Body of pancreas (tissue), 4 donors: Measurements from ENCODE around the gene VTI1A. TPM values are rescaled to one million over a fixed set of nuclear protein-coding genes. Genes with fewer than 3 reads are reported as not detected.

Experiments
- ATAC-seq: fragments of 150-250 bp; one replicate; pipeline ENCODE4 v1.9.1; 2016
- DNase-seq, 4 donors: peaks; one replicate each; pipeline ENCODE4 v3.0.0-alpha.2; 2019
- H3K27ac ChIP-seq, 4 donors: fragments of 200-600 bp; sonication (generic); 1 replicate in 3 of 4; 2 replicates in 1 of 4; pipeline versions ENCODE4 v1.5.1 to v1.6.1; 2016 to 2019; ENCODE audit warnings: mild to moderate bottlenecking in 1 of 4, mixed read lengths in 1 of 4, moderate library complexity in 1 of 4
- H3K27me3 ChIP-seq, 2 donors: fragments of 200-600 bp; sonication (generic); one replicate each; pipeline ENCODE4 v1.6.0; 2016; ENCODE audit warnings: mild to moderate bottlenecking in 1 of 2
- H3K36me3 ChIP-seq, 2 donors: fragments of 200-600 bp; sonication (generic); replicated peaks in 1 of 2; 2 replicates each; pipeline ENCODE4 v1.5.1; 2016; ENCODE audit warnings: low read depth in 2 of 2; ENCODE audit not compliant: insufficient read depth in 1 of 2
- H3K4me1 ChIP-seq: fragments of 200-600 bp; sonication (generic); one replicate; pipeline ENCODE4 v1.6.0; 2016
- H3K4me3 ChIP-seq, 2 donors: fragments of 200-600 bp; sonication (generic); 1 replicate in 1 of 2; 2 replicates in 1 of 2; pipeline ENCODE4 v1.5.1; 2016 to 2019
- H3K9me3 ChIP-seq, 3 donors: fragments of 200-600 bp; sonication (generic); 1 replicate in 2 of 3; 2 replicates in 1 of 3; pipeline ENCODE4 v1.5.1; 2016
- CTCF ChIP-seq, 7 experiments: fragments of 450-650 bp in 4 of 7; fragments of 200-600 bp in 3 of 7; sonication (generic) in 3 of 7; IDR thresholded peaks; one replicate each; pipeline ENCODE4 v1.5.1; 2016 to 2019; ENCODE audit warnings: antibody characterized with exemption in 7 of 7
- POLR2A ChIP-seq, 3 donors: fragments of 450-650 bp; IDR thresholded peaks; one replicate each; pipeline ENCODE4 v1.6.1; 2016; ENCODE audit warnings: antibody characterized with exemption in 3 of 3, mild to moderate bottlenecking in 2 of 3
- WGBS, 2 donors: methylation state at CpG; one replicate each; pipeline ENCODE4 v1.1.5; 2017; 5-methylcytosine and 5-hydroxymethylcytosine counted together
- intact Hi-C: fragments of 100-400 bp; cut with DNase I; formaldehyde crosslinking; loops from one replicate; pipeline ENCODE4 v1.15.1; 2023
- total RNA-seq, 2 donors: library from RNA; depleted of rRNA; stranded (reverse); fragments of >200 nt; gene quantifications; one replicate each; pipeline ENCODE4 v1.1.0, GENCODE V29; 2016

Gene VTI1A
- total RNA-seq, 2 donors from 2014 or later, result 28.3 to 84.4 TPM

DNA sequence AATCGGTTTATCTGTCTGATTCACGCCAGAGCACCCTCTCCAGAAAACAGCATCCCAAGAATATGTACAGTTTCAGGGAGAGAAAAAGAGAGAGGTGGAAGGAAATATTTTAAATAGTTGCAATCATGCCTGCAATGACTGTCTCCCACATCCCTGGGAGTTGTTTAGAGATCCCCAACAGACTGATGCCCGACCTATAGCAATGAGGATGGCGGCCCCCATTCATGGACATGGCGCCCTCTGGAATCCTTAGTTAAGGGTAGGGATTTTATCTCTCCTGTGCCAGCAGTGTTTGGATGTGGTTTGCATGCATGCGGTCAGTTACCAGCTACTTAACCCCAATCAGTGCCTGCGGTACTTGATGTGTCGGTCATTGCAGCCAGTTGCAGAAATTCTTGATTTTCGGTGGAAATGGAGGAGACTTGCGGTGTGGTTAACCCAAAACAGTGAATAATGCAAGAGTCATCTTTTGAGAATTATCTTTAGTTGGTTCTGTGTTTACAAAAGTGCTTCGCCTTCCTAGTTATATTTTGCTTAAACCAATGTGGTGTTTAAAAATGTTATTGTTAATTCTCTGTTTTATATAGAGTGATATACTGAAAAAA is 317.0 kb downstream of the VTI1A start:
- no peak overlapping the region for H3K4me3 ChIP-seq
- H3K27ac ChIP-seq, result no peak overlapping the region
- H3K9me3 ChIP-seq, result no peaks in the 10 kb centered on the region
- WGBS, 2 donors, result 94 to 97% methylated on average over 11 of the region's 11 CpGs
- DNase-seq (no peak), ATAC-seq (no peak)
- intact Hi-C loops, result no loop called here
- H3K36me3 ChIP-seq, result no peaks in the 10 kb centered on the region
- no peaks in the 10 kb centered on the region for H3K4me1 ChIP-seq
- TF ChIP-seq POLR2A (IDR thresholded peaks at IDR 0.05) (no peak), CTCF (IDR thresholded peaks at IDR 0.05) (no peak)
- H3K27me3 ChIP-seq, result no peaks in the 10 kb centered on the region

- no peak for DNase-seq
- Histone ChIP-seq H3K4me3 (no peak overlapping the region), H3K27me3 (no peaks in the 10 kb centered on the region), H3K27ac (no peak overlapping the region), H3K36me3 (no peaks in the 10 kb centered on the region), H3K9me3 (no peaks in the 10 kb centered on the region), H3K4me1 (no peaks in the 10 kb centered on the region)
- no peak for ATAC-seq
- intact Hi-C loops, result no loop called here
- TF ChIP-seq CTCF (IDR thresholded peaks at IDR 0.05), result no peak
- TF ChIP-seq POLR2A (IDR thresholded peaks at IDR 0.05), result no peak
- WGBS, 2 donors, result 88 to 95% methylated on average over 5 of the region's 5 CpGs
Observed at GRCh38 chr10:112765717-112766235, 318.8 kb downstream of the VTI1A start.

- H3K27me3 ChIP-seq, result no peaks in the 10 kb centered on the region
- H3K4me1 ChIP-seq, result no peaks in the 10 kb centered on the region
- H3K36me3 ChIP-seq, result no peaks in the 10 kb centered on the region
- no peak for ATAC-seq
- no peak overlapping the region for H3K4me3 ChIP-seq
- WGBS, 2 donors, result 82 to 83% methylated on average over 2 of the region's 2 CpGs
- H3K27ac ChIP-seq, result no peak overlapping the region
- H3K9me3 ChIP-seq, result no peaks in the 10 kb centered on the region
- no peak for TF ChIP-seq CTCF (IDR thresholded peaks at IDR 0.05)
- TF ChIP-seq POLR2A (IDR thresholded peaks at IDR 0.05), result no peak
- DNase-seq, result no peak
- intact Hi-C loops, result no loop called here
Observed at GRCh38 chr10:112766636-112767035, 319.6 kb downstream of the VTI1A start.

DNA sequence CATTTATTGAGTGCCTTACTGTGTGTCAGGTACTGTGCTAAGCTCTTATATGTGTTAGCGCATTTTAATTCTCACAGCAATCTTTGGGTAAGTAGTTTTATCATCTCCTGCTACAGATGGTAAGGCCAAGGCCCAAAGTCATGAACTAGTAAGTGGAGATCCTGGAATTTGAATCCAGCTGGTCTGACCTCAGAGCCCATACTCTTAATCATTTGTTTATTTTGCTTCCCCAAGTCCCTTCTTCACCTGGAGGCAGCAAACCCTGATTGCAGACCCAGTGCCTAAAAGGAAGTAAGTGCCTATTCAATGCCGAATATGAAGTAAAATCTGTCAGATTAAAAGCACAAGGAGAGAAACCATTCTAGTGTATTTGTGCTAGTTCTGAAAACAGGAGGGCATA is 320.1 kb downstream of the VTI1A start:
- Histone ChIP-seq H3K27ac (no peak overlapping the region), H3K9me3 (no peaks in the 10 kb centered on the region), H3K4me3 (no peak overlapping the region), H3K27me3 (no peaks in the 10 kb centered on the region), H3K36me3 (no peaks in the 10 kb centered on the region), H3K4me1 (no peaks in the 10 kb centered on the region)
- WGBS, 2 donors, result 95 to 98% methylated on average over 2 of the region's 2 CpGs
- intact Hi-C loops, result no loop called here
- DNase-seq (no peak), ATAC-seq (no peak)
- no peak for TF ChIP-seq POLR2A (IDR thresholded peaks at IDR 0.05)
- no peak for TF ChIP-seq CTCF (IDR thresholded peaks at IDR 0.05)

DNA sequence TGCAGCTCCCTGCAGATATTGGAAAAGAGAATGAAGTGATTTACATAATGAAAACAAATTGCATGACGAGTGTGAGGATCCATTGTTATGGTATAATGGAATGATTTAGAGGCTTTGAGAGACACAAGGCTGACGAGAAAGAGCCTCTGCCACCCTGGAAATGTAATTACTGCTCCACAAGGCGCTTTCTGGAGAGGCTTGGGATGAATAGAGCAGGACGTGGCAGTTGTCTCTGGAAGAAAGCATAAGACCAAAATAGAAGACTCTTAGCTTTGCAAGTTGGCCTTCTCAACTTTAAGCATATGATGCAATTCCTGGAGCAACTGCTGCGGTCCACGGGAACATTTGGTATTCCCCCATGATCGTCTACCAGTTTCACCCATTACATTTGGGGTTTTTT is 321.1 kb downstream of the VTI1A start:
- no peak overlapping the region for H3K4me3 ChIP-seq
- ATAC-seq (no peak), DNase-seq (no peak)
- no peak overlapping the region for H3K27ac ChIP-seq
- no peaks in the 10 kb centered on the region for H3K36me3 ChIP-seq
- no peaks in the 10 kb centered on the region for H3K4me1 ChIP-seq
- 91 to 95% methylated on average over 7 of the region's 7 CpGs for WGBS, 2 donors
- no peaks in the 10 kb centered on the region for H3K9me3 ChIP-seq
- no peak for TF ChIP-seq CTCF (IDR thresholded peaks at IDR 0.05)
- TF ChIP-seq POLR2A (IDR thresholded peaks at IDR 0.05), result no peak
- intact Hi-C loops, result no loop called here
- H3K27me3 ChIP-seq, result no peaks in the 10 kb centered on the region
